ENCODE data around the gene CARD19. TPM values are rescaled to one million over a fixed set of nuclear protein-coding genes. Genes with fewer than 3 reads are reported as not detected.

CARD19 gene
- total RNA-seq, 1 experiment from 2014 or later: 97.5 TPM

GRCh38 chr9:93118863-93119702 is 23.1 kb downstream of the CARD19 start:
- DNase-seq: no peak
- Histone ChIP-seq H3K36me3 (ENCODE audit: low read depth) (peaks cover 9% of the 10 kb centered on the region; the same call in 1 of the 2 replicates), H3K4me1 (replicated peaks; ENCODE audit: insufficient read depth) (peaks cover 50% of the 10 kb centered on the region), H3K9me3 (ENCODE audit: insufficient read depth, low read depth) (no peaks in the 10 kb centered on the region), H3F3A (ENCODE audit: insufficient read depth, low read depth) (peaks cover 54% of the 10 kb centered on the region), H3K4me2 (peak overlapping the region; percentile 63), H3K4me3 (no peak overlapping the region), H3K27me3 (ENCODE audit: insufficient read depth, low read depth) (no peaks in the 10 kb centered on the region), H4K20me1 (ENCODE audit: insufficient read depth) (no peaks in the 10 kb centered on the region), H3K27ac (peak overlapping the region; percentile 91), H3K79me2 (ENCODE audit: low read depth) (peaks cover 7% of the 10 kb centered on the region; the same call in 1 of the 2 replicates), H3K9me2 (ENCODE audit: insufficient read depth) (no peaks in the 10 kb centered on the region), H2AFZ (no peak overlapping the region)
- no peak for TF ChIP-seq EZH2 (IDR thresholded peaks at IDR 0.05; ENCODE audit: low read depth)
- CTCF ChIA-PET: interaction anchor here (0.8 to 1.4 kb wide), 3 partner anchors 10 to 166 kb away, joined by 3 to 9 read pairs (median 3); no protein-coding TSS in a partner anchor
- intact Hi-C loops (cut with micrococcal nuclease; ENCODE audit: unreplicated experiment): loop anchor here (2.0 kb wide), 1 partner anchor 14 kb away; no protein-coding TSS in a partner anchor
- POLR2A ChIA-PET (ENCODE audit: unreplicated experiment): interaction anchor here (0.6 to 1.0 kb wide), 2 partner anchors 7 to 415 kb away, joined by 3 to 12 read pairs; no protein-coding TSS in a partner anchor
- BruUV-seq (replicated peaks): no TSS peak

GRCh38 chr9:93119703-93119952 is 23.6 kb downstream of the CARD19 start:
- peaks cover 44% of the 10 kb centered on the region for H3K4me1 ChIP-seq (replicated peaks; ENCODE audit: insufficient read depth)
- no peaks in the 10 kb centered on the region for H3K27me3 ChIP-seq (ENCODE audit: insufficient read depth, low read depth)
- H3K9me2 ChIP-seq (ENCODE audit: insufficient read depth): no peaks in the 10 kb centered on the region
- no peak overlapping the region for H3K4me3 ChIP-seq
- peaks cover 50% of the 10 kb centered on the region for H3F3A ChIP-seq (ENCODE audit: insufficient read depth, low read depth)
- H3K9me3 ChIP-seq (ENCODE audit: insufficient read depth, low read depth): no peaks in the 10 kb centered on the region
- peak overlapping the region; percentile 91 for H3K27ac ChIP-seq
- no peak overlapping the region for H2AFZ ChIP-seq
- TF ChIP-seq EZH2 (IDR thresholded peaks at IDR 0.05; ENCODE audit: low read depth) (no peak), CTCF (conservative IDR thresholded peaks at IDR 0.05) (no peak)
- intact Hi-C loops (cut with micrococcal nuclease; ENCODE audit: unreplicated experiment): loop anchor here (2.0 kb wide), 1 partner anchor 13 kb away; no protein-coding TSS in a partner anchor
- peaks cover 9% of the 10 kb centered on the region; the same call in 1 of the 2 replicates for H3K36me3 ChIP-seq (ENCODE audit: low read depth)
- ChIA-PET CTCF (interaction anchor here (0.8 to 1.4 kb wide), 2 partner anchors 10 to 166 kb away, joined by 3 to 9 read pairs; no protein-coding TSS in a partner anchor), POLR2A (ENCODE audit: unreplicated experiment) (interaction anchor here (0.6 to 1.0 kb wide), 5 partner anchors 8 to 414 kb away, joined by 3 to 12 read pairs (median 4); no protein-coding TSS in a partner anchor)
- H3K4me2 ChIP-seq: peak overlapping the region; percentile 63
- peaks cover 7% of the 10 kb centered on the region; the same call in 1 of the 2 replicates for H3K79me2 ChIP-seq (ENCODE audit: low read depth)
- BruUV-seq (replicated peaks): no TSS peak
- no peaks in the 10 kb centered on the region for H4K20me1 ChIP-seq (ENCODE audit: insufficient read depth)
- no peak for DNase-seq

- H2AFZ ChIP-seq: no peak overlapping the region
- no peak overlapping the region for H3K4me3 ChIP-seq
- peaks cover 50% of the 10 kb centered on the region for H3F3A ChIP-seq (ENCODE audit: insufficient read depth, low read depth)
- H3K9me2 ChIP-seq (ENCODE audit: insufficient read depth): no peaks in the 10 kb centered on the region
- DNase-seq: peak; percentile 94 to 98
- CTCF ChIA-PET: interaction anchor here (0.8 to 1.4 kb wide), 2 partner anchors 11 to 167 kb away, joined by 3 to 9 read pairs; no protein-coding TSS in a partner anchor
- intact Hi-C loops (cut with micrococcal nuclease; ENCODE audit: unreplicated experiment): loop anchor here (2.0 kb wide), 1 partner anchor 13 kb away; no protein-coding TSS in a partner anchor
- peaks cover 9% of the 10 kb centered on the region; the same call in 1 of the 2 replicates for H3K36me3 ChIP-seq (ENCODE audit: low read depth)
- H3K79me2 ChIP-seq (ENCODE audit: low read depth): peaks cover 7% of the 10 kb centered on the region; the same call in 1 of the 2 replicates
- peak overlapping the region; percentile 91 for H3K27ac ChIP-seq
- H3K4me1 ChIP-seq (replicated peaks; ENCODE audit: insufficient read depth): peaks cover 39% of the 10 kb centered on the region
- TF ChIP-seq EZH2 (IDR thresholded peaks at IDR 0.05; ENCODE audit: low read depth): no peak
- TF ChIP-seq CTCF (conservative IDR thresholded peaks at IDR 0.05): peak; percentile 61
- H3K27me3 ChIP-seq (ENCODE audit: insufficient read depth, low read depth): no peaks in the 10 kb centered on the region
- TSS peak; percentile 18 for BruUV-seq (replicated peaks)
- POLR2A ChIA-PET (ENCODE audit: unreplicated experiment): interaction anchor here (0.6 to 1.0 kb wide), 5 partner anchors 8 to 414 kb away, joined by 3 to 12 read pairs (median 4); no protein-coding TSS in a partner anchor
- H3K9me3 ChIP-seq (ENCODE audit: insufficient read depth, low read depth): no peaks in the 10 kb centered on the region
- H3K4me2 ChIP-seq: peak overlapping the region; percentile 63
- H4K20me1 ChIP-seq (ENCODE audit: insufficient read depth): no peaks in the 10 kb centered on the region
Observed at GRCh38 chr9:93119953-93120845, 24.2 kb downstream of the CARD19 start.
